HEK293 (cell line): Measurements from ENCODE around the gene PLXNA2.

ENCODE experiments used
- CTCF ChIA-PET: fragments of 350-600 bp; formaldehyde crosslinking; extraction: SDS; loops from one replicate; lab custom pipeline; 2021; ENCODE audit warnings: antibody characterized with exemption; lab: Yijun Ruan, JAX
- POLR2A ChIA-PET: fragments of 300-600 bp; formaldehyde crosslinking; extraction: SDS; loops from one replicate; lab custom pipeline; 2020; ENCODE audit warnings: antibody characterized with exemption, inconsistent platforms; lab: Yijun Ruan, JAX
- H3K27ac ChIP-seq: fragments of 200-500 bp; sonication (Bioruptor generic); 2 replicates; pipeline ENCODE4 v1.5.1; 2014; ENCODE audit warnings: low read depth, low read length, control low read depth, inconsistent platforms; ENCODE audit errors: extremely low read depth
- H3K36me3 ChIP-seq, 2 experiments: fragments of 200-500 bp in 1 of 2; sonication (Bioruptor generic) in 1 of 2; 1 replicate in 1 of 2; 2 replicates in 1 of 2; pipeline ENCODE4 v1.5.1; 2014 to 2017; ENCODE audit warnings: inconsistent platforms in 2 of 2, low read length in 2 of 2; ENCODE audit not compliant: control insufficient read depth in 2 of 2, insufficient read depth in 1 of 2
- H3K4me1 ChIP-seq: fragments of 200-500 bp; sonication (Bioruptor generic); 2 replicates; pipeline ENCODE4 v1.5.1; 2014; ENCODE audit warnings: mild to moderate bottlenecking, low read length, inconsistent platforms; ENCODE audit not compliant: control insufficient read depth, insufficient read depth
- H3K4me3 ChIP-seq: 2 replicates; pipeline ENCODE4 v1.5.1; 2011; ENCODE audit warnings: low read depth, mild to moderate bottlenecking, control low read depth, low read length, moderate library complexity
- H3K9me3 ChIP-seq: fragments of 200-500 bp; sonication (Bioruptor generic); 2 replicates; pipeline ENCODE4 v1.5.1; 2014; ENCODE audit warnings: low read depth, low read length, inconsistent platforms; ENCODE audit not compliant: control insufficient read depth, insufficient read depth
- BCL11B ChIP-seq: fragments of 450-650 bp; formaldehyde crosslinking; IDR thresholded peaks from 2 replicates; pipeline ENCODE4 v1.5.1; 2016; ENCODE audit warnings: low read depth, missing biosample characterization, missing genetic modification characterization
- GLIS1 ChIP-seq: fragments of 450-650 bp; formaldehyde crosslinking; IDR thresholded peaks from 2 replicates; pipeline ENCODE4 v1.5.1; 2016; ENCODE audit warnings: missing biosample characterization, missing genetic modification characterization
- KLF10 ChIP-seq: fragments of 450-650 bp; IDR thresholded peaks from 2 replicates; pipeline ENCODE4 v1.5.1; 2018; ENCODE audit warnings: missing biosample characterization, mild to moderate bottlenecking, missing genetic modification characterization
- TCF7L2 ChIP-seq: IDR thresholded peaks from 2 replicates; pipeline ENCODE4 v1.6.1; 2011; ENCODE audit warnings: low read depth, mild to moderate bottlenecking, inconsistent platforms, low read length, moderate library complexity, borderline replicate concordance
- ZBTB17 ChIP-seq: fragments of 450-650 bp; formaldehyde crosslinking; IDR thresholded peaks from 2 replicates; pipeline ENCODE4 v1.5.1; 2016; ENCODE audit warnings: missing biosample characterization, missing genetic modification characterization
- ZBTB48 ChIP-seq: fragments of 450-650 bp; formaldehyde crosslinking; IDR thresholded peaks from 2 replicates; pipeline ENCODE4 v1.5.1; 2016; ENCODE audit warnings: missing biosample characterization, missing genetic modification characterization
- ZBTB8A ChIP-seq: fragments of 450-650 bp; formaldehyde crosslinking; IDR thresholded peaks from 2 replicates; pipeline ENCODE4 v1.5.1; 2016; ENCODE audit warnings: missing biosample characterization, missing genetic modification characterization
- ZFP69B ChIP-seq: fragments of 450-650 bp; formaldehyde crosslinking; IDR thresholded peaks from 2 replicates; pipeline ENCODE4 v1.5.1; 2016; ENCODE audit warnings: missing biosample characterization, missing genetic modification characterization
- ZIC2 ChIP-seq: fragments of 450-650 bp; formaldehyde crosslinking; IDR thresholded peaks from 2 replicates; pipeline ENCODE4 v1.5.1; 2016; ENCODE audit warnings: missing biosample characterization, missing genetic modification characterization
- ZNF133 ChIP-seq: fragments of 450-650 bp; formaldehyde crosslinking; IDR thresholded peaks from 2 replicates; pipeline ENCODE4 v1.5.1; 2016; ENCODE audit warnings: missing biosample characterization, missing genetic modification characterization
- ZNF140 ChIP-seq: fragments of 450-650 bp; formaldehyde crosslinking; IDR thresholded peaks from 2 replicates; pipeline ENCODE4 v1.5.1; 2016; ENCODE audit warnings: missing biosample characterization, missing genetic modification characterization
- ZNF324 ChIP-seq: fragments of 450-650 bp; formaldehyde crosslinking; IDR thresholded peaks from 2 replicates; pipeline ENCODE4 v1.5.1; 2016; ENCODE audit warnings: missing biosample characterization, missing genetic modification characterization
- ZNF341 ChIP-seq: fragments of 450-650 bp; formaldehyde crosslinking; IDR thresholded peaks from 2 replicates; pipeline ENCODE4; 2016; ENCODE audit warnings: low read depth, missing biosample characterization, missing genetic modification characterization
- ZNF37A ChIP-seq: fragments of 450-650 bp; IDR thresholded peaks from 2 replicates; pipeline ENCODE4 v1.5.1; 2018; ENCODE audit warnings: missing biosample characterization, missing genetic modification characterization
- ZNF391 ChIP-seq: fragments of 450-650 bp; formaldehyde crosslinking; IDR thresholded peaks from 2 replicates; pipeline ENCODE4 v1.5.1; 2016; ENCODE audit warnings: low read depth, missing biosample characterization, missing genetic modification characterization, borderline replicate concordance
- ZNF423 ChIP-seq: fragments of 450-650 bp; formaldehyde crosslinking; IDR thresholded peaks from 2 replicates; pipeline ENCODE4 v1.5.1; 2016; ENCODE audit warnings: missing biosample characterization, missing genetic modification characterization
- ZNF473 ChIP-seq: fragments of 450-650 bp; formaldehyde crosslinking; IDR thresholded peaks from 2 replicates; pipeline ENCODE4 v1.5.1; 2017; ENCODE audit warnings: missing biosample characterization, missing genetic modification characterization
- ZNF510 ChIP-seq: fragments of 450-650 bp; formaldehyde crosslinking; IDR thresholded peaks from 2 replicates; pipeline ENCODE4 v1.5.1; 2018; ENCODE audit warnings: mild to moderate bottlenecking, missing genetic modification characterization, missing biosample characterization; ENCODE audit not compliant: insufficient replicate concordance
- ZNF530 ChIP-seq: fragments of 450-650 bp; formaldehyde crosslinking; IDR thresholded peaks from 2 replicates; pipeline ENCODE4 v1.5.1; 2016; ENCODE audit warnings: low read depth, missing biosample characterization, missing genetic modification characterization
- ZNF561 ChIP-seq: fragments of 450-650 bp; IDR thresholded peaks from 2 replicates; pipeline ENCODE4 v1.5.1; 2018; ENCODE audit warnings: missing biosample characterization, missing genetic modification characterization, borderline replicate concordance
- ZNF624 ChIP-seq: fragments of 450-650 bp; formaldehyde crosslinking; IDR thresholded peaks from 2 replicates; pipeline ENCODE4 v1.5.1; 2017; ENCODE audit warnings: missing biosample characterization, missing genetic modification characterization
- TF ChIP-seq, protein P1 (sequence below): fragments of 450-650 bp; formaldehyde crosslinking; IDR thresholded peaks from 2 replicates; pipeline ENCODE4 v1.5.1; 2016; ENCODE audit warnings: missing biosample characterization, missing genetic modification characterization

Gene PLXNA2

DNA sequence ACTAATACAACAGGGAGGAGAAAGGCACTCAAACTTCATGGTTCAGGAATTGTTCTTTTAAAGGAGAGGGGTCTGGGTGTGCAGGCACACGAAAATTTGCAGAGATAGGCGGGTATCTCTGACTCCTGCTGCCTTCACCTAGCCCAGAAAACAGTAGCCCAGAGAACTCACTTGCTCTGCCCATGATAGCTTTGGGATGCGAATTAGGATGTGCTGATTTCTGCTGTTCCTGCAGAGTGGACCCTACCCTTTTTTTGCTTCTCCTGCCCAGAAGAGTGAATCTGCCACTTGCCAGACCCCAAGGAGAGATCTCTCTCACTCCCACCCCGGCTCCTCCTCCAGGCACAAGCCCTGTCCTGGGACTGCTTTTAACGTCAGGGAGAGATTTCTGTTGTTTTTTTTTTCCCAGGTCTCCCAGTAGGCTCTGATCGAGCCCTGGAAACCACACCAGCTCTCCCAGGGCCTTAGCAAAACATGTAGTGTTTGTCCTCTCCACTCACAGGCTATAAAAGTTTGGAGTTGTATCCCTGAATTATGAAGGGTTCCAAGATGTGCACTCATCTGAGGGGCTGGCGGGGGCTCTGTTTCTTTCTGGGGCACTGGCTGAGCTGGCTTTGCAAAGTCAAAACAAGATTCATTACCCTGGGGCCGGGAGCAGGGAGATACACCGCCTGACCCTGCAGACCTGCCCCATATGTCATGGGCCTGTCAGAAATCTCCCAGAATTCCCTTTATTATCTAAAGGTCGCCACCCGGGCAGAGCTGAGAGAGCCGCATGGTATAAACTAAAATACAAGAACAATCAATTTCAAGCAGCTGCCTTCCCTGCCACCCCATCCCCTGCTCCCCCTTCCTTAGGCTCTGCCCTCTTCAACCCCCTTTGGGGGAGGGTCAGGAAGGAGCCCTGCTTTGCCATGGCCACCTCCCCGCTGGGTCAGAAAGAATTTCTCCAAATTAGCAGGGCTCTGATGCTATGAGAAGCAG lies 17.9 kb downstream of the PLXNA2 start:
- Histone ChIP-seq H3K4me3 (no peak overlapping the region), H3K9me3 (no peaks in the 10 kb centered on the region), H3K27ac (peak overlapping the region; percentile 30; the same call in 1 of the 2 replicates), H3K4me1 (peaks cover 14% of the 10 kb centered on the region), H3K36me3 (no peaks in the 10 kb centered on the region)
- ChIA-PET CTCF (interaction anchor here (1.0 to 1.7 kb wide), 2 partner anchors 19 to 204 kb away, joined by 3 to 10 read pairs; no protein-coding TSS in a partner anchor), POLR2A (no interaction called here)
- TF ChIP-seq ZNF341 (tag by site-specific recombination) = peak; percentile 55
- TF ChIP-seq GLIS1 (tag by site-specific recombination) = peak; percentile 89
- peak; percentile 67 for TF ChIP-seq ZIC2 (tag by site-specific recombination)
- no peak for TF ChIP-seq ZNF530
- peak; percentile 51; the same call in 1 of the 2 replicates for TF ChIP-seq ZNF423 (tag by site-specific recombination)
- TF ChIP-seq ZBTB17 (tag by site-specific recombination) = no peak
- TF ChIP-seq ZBTB8A (tag by site-specific recombination) = peak; percentile 41; the same call in 1 of the 2 replicates
- TF ChIP-seq ZNF510 (tag by site-specific recombination) = peak; percentile 44

DNA sequence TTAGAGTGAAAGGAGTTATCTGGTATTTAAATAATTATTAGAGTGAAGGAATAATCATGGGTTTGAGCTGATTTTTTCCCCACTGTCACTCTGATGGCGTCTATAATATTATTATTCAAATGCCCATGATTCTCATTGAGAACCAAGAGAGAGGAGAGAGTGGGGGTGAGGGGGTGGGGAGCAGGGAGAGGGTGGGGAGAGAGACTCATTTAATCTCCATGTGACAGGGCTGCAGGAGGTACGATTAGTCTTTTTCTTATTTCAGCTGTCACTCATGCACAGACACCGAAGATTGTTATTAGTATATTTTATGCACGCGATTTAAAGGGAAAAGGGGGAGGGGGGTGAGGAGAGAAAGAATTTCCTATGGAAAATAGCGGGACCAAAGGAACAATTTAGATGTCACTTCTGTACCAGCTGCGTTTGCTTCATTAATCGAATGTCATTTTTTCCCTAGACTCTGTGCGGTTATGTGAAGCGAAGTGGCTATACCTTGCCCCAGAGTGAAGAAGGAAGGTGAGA lies 19.9 kb downstream of the PLXNA2 start:
- no peaks in the 10 kb centered on the region for H3K36me3 ChIP-seq
- CTCF ChIA-PET = no interaction called here
- H3K9me3 ChIP-seq = no peaks in the 10 kb centered on the region
- no peak for TF ChIP-seq BCL11B (tag by site-specific recombination)
- no peak for TF ChIP-seq TCF7L2
- TF ChIP-seq ZNF37A (tag by site-specific recombination) = no peak
- no peak for TF ChIP-seq ZNF391 (tag by site-specific recombination)
- no peak for TF ChIP-seq ZNF561 (tag by site-specific recombination)
- TF ChIP-seq, protein P1, sequence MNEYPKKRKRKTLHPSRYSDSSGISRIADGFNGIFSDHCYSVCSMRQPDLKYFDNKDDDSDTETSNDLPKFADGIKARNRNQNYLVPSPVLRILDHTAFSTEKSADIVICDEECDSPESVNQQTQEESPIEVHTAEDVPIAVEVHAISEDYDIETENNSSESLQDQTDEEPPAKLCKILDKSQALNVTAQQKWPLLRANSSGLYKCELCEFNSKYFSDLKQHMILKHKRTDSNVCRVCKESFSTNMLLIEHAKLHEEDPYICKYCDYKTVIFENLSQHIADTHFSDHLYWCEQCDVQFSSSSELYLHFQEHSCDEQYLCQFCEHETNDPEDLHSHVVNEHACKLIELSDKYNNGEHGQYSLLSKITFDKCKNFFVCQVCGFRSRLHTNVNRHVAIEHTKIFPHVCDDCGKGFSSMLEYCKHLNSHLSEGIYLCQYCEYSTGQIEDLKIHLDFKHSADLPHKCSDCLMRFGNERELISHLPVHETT (tag by site-specific recombination) = no peak
- no peak for TF ChIP-seq ZNF140 (tag by site-specific recombination)
- no peak for TF ChIP-seq ZFP69B (tag by site-specific recombination)
- peaks cover 14% of the 10 kb centered on the region for H3K4me1 ChIP-seq
- H3K27ac ChIP-seq = no peak overlapping the region
- POLR2A ChIA-PET = no interaction called here
- no peak overlapping the region for H3K4me3 ChIP-seq

DNA sequence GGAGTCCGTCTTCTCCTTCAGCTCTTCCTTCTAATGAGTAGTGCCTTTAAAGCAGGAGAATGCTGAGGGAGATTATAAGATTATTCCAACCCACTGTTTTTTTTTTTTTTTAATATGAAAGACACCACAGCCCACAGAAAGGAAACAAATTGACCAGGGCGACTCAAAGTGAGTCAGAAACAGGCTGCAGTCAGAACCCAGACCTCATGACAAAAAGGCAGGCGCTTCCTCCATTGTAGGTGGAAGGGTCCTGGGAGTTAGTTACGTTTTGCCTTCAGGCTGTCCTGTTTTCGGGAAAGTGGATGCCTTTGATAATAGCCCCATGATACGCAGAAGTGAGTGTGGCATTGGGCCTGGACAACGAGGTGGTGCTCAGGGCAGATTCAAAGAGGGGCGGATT lies 21.0 kb downstream of the PLXNA2 start:
- Histone ChIP-seq H3K4me3 (no peak overlapping the region), H3K4me1 (peaks cover 14% of the 10 kb centered on the region), H3K36me3 (no peaks in the 10 kb centered on the region), H3K9me3 (no peaks in the 10 kb centered on the region), H3K27ac (no peak overlapping the region)
- ChIA-PET POLR2A (interaction anchor here (0.5 kb wide), 1 partner anchor 202 kb away, joined by 3 read pairs; no protein-coding TSS in a partner anchor), CTCF (interaction anchor here (0.7 to 1.0 kb wide), 3 partner anchors 10 to 1146 kb away, joined by 3 to 8 read pairs (median 4); no protein-coding TSS in a partner anchor)
- TF ChIP-seq ZNF324 (tag by site-specific recombination) (no peak), ZBTB48 (no peak), ZNF624 (tag by site-specific recombination) (no peak), ZNF473 (no peak), ZNF133 (tag by site-specific recombination) (no peak), KLF10 (tag by site-specific recombination) (no peak)
